Dedifferentiated amniotic fluid mesenchymal stem cell (primary cell): Measurements from ENCODE around the gene DCST1.
A peak's percentile ranks its signal among the peaks of the same experiment; 100 is the strongest.

Experiments used
- DNase-seq: peaks from one replicate; pipeline ENCODE4 v3.0.0-alpha.2; 2016; ENCODE audit errors: extremely low spot score

The DCST1 gene

DNA sequence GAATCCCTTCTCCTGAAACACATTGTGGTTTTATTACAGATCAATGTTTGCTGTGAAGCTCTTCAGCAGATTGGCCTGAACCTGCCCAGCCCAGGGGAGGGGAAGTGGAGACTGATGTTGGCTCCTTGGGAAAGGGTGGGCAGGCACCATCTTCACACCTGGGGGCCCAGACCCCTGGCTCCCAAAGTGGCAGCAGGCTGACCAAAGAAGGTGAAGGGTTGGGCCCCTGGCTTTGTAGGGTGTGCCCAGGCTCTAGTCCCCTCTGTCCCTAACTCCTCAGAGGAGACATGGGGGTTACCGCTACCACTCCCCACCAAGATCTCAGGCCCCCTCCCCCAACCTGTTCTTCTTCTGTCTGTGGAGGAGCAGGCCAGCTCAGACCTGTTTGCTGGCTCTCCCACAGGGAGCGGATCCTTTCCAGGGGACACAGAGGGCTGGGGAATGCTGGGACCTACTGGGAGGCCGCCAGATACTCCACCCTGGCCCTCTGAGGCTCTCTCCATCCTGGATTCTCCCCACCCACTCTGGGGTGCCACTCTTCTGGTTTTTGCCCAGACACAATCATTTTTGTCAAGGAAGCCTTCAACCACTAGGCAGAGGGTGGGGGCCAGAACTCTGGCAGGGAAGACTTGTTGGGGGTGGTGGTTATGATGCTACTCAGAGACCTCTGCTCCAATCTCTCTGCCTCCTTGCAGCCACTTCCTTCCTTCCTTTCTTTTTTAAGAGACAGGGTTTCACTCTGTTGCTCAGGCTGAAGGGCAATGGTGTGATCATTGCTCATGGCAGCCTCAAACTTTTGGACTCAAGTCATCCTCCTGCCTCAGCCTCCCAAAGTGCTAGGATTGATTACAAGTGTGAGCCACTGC is 40.0 kb downstream of the DCST1 start:
- no peak for DNase-seq

DNA sequence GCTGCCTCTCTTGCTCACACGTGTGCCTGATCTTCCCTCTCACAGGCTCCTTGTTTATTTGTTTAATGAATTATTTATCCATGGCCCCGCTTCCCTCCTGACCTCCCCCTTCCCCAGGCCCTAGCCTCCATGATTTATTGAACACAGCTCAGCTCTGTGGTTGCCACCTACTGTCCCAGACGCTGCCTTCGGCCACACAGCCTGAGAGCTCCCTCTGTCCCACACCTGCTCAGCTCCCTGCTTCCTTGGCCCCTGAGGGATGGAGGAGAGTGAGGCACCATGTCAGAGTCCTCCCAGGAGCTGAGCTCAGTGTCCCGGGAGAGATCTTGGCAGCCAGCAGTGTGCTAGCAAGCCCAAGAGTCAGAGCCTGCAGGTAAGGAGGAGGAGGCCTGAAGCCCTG is 41.9 kb downstream of the DCST1 start:
- no peak for DNase-seq

DNA sequence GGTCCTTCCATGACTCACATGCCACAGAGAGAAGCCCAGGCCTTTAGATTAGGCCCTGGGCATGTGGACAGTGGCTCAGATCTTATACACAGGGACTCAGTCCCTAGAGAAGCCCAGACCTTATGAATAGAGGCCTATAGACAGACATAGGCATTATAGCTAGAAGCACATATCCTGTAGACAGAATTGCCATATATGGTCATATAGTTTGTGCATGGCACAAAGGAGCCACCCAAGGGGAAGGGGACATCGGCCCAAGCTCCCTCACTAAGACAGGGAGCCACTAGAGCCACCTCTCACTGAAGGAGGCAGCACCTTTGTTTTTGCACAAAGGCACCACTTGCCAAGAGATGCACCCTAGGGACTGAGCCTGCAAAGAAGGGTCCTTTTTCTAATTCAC is 42.7 kb downstream of the DCST1 start:
- no peak for DNase-seq

DNA sequence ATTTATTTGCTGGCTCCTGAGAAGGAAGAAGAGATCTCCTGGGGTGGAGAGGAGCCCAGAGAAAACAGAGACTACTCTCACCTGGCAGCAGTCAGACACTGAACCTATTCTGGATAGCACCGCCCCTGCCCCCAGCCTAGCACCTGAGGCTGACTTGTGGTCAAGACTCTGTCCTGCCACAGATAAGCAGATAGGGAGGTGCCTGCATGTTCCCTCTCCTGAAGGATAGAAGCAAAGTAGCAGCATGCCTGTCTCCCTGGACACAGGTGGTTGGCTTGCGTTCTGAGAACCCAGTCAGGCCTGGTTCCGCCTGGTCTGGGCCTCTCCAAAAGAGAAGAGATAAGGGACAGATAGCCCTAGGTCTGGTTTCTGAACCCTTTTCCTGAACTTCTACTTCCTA is 43.7 kb downstream of the DCST1 start:
- DNase-seq = no peak

DNA sequence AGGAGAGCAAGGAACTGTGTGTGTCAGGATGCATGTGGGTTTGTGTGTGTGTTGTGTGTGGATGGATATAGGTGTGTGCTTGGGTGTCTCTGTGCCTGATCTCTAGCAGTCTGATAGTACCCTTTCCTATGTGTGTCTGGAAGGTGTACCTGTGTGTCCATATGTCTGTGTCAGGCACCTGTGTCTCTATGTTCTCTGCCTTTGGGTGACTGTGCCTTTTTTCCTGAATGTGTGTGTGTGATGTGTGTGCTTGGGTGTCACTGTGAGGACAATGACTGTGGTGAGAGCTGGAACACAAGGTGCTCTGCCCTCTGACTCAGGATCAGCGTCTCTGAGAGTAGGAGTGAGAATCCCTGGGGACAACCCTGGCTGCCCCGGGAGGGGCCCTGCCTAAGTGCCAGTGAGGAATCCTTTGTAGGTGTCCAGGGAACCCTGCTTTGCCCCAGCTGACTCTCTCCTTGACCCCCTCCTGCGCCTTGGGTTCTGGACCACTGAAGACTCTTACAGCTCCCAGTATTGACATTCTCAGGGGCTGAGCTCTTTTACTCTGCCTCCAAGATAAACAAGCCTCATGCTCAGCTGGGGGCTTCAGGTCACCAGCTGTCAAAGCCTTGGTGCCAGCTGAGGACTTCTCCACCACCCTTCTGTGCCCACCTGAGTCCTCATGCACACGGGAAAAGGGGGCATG is 44.3 kb downstream of the DCST1 start:
- DNase-seq = no peak

DNA sequence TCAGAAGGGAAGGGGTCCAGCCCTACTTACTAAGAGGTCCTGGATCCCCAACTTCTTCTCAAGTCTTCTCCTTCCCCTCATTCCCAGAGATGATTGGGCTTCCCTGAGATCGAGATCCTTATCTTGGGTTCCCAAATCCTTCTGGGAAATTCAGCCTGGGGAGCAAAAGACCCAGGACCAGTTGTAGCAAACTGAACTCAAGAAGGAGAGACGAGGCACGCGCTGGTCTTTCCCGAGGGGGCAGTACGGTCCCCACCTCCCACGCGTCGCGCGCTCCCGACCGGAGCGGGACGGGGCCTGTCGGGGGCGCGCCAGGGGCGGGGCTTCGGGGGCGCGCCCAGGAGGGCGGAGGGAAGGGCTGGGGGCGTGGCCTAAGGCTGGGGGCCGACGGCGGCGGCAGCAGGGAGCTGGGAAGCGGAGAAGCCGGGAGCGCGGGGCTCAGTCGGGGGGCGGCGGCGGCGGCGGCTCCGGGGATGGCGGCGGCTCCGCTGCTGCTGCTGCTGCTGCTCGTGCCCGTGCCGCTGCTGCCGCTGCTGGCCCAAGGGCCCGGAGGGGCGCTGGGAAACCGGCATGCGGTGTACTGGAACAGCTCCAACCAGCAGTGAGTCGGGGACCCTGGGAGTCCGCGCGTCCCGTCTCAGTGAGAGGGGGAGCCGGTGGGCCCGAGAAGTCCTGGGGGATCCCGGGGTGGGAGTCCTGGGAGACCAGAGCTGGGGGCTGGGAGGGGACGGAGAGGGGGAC is 45.0 kb downstream of the DCST1 start, which contains the start of gene EFNA3:
TSS of gene EFNA3 (plus strand) at position 369 of the 741 bp plus-strand sequence. CDS start at position 474, 105 bp downstream.
- peak; percentile 17 for DNase-seq

DNA sequence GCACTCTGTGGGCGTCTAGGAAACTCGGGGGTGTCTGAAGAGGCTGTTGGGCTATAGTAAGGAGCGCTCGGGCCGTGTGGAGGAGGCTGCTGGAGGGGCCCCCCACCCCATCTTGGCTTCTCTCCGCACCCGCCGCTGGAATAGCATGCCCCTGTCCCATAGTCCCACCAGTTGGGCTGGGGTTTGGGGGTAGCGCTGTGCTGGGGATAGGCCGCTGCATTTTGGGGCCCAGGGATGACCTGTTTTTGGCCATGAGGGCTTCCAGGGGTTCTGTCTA is 45.5 kb downstream of the DCST1 start:
- no peak for DNase-seq

DNA sequence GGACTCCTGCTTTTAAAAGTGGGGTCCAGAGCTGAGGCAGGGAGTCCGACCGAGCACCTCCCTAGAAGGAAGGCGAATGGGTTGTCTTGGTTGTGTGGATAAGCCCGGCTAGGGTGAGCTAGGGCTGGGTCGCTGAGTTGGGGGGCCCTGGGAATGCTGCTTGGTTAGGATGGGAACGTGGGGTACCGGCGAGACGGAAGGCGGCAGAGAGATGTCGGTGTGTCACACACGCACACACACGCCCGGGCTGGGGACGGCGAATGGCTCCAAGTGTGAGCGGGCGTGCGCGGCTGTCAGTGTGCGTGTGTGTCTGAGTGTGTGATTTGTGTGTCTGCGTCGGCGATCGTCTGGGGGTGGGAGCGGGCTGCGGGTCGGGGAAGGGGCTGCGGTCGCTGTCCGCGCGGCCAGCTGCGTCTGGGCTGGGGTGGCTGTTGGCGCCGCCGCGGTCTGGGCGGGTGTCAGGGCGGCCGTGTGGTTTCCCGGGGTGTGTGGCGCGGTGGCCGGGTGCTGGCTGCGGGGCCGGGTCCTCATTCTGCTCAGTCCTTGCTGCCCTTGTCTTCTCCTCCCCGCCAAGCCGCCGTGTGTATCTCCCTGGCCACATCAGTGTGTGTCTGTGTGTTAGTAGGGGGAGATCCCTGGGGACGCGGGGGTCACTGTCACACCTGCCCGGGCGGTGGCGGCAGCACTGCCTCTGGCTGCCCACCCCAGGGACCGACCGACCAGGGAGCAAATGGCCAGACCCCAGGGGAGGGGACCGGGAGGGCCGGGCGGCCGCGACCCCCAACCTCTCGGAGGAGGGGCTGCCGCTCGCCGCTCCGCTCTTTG is 46.1 kb downstream of the DCST1 start:
- DNase-seq = no peak

DNA sequence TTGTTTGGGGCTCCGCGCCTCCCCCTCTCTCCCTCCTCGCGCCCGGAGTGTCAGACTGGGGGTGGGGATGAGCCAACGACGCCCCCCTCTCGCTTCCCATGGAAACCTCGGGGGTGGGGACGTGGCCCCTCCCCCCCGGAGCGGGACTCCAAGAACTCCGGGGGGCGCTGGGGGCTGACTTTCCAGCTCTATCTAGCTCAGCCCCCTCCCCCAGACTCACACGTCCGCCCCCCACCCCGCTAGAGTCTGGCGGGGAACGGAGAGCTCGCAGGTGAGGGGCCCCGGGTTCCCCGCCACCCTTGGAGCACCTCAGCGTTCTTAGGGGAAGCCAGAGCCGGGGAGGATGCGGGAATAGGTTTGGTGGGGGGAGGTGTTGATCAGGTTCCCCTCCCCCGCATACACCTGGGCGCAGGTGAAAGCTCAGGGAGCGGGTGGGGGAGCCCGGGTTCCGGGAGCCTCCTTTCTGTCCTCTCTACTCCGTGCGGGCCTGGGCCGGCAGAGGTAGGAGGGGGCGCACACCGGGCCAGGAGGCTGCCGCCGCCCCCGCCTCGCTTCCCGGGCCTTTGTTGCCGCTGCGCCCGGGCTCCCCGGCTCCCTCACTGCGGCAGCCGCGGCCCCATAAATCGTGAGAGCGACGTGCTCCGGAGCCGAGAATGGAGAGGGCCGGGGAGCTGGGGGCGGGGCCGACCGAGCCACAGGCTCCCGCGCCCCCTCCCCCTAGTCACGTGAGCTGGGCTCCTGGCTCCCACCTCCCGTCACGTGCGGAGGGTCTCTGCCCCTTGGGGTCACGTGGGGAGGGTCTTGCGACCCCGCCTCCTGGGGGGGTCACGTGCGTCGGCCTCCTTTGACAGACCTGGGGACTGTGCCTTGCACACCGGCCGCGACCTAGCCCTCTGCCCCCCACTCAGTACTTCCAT is 46.9 kb downstream of the DCST1 start:
- DNase-seq = no peak

DNA sequence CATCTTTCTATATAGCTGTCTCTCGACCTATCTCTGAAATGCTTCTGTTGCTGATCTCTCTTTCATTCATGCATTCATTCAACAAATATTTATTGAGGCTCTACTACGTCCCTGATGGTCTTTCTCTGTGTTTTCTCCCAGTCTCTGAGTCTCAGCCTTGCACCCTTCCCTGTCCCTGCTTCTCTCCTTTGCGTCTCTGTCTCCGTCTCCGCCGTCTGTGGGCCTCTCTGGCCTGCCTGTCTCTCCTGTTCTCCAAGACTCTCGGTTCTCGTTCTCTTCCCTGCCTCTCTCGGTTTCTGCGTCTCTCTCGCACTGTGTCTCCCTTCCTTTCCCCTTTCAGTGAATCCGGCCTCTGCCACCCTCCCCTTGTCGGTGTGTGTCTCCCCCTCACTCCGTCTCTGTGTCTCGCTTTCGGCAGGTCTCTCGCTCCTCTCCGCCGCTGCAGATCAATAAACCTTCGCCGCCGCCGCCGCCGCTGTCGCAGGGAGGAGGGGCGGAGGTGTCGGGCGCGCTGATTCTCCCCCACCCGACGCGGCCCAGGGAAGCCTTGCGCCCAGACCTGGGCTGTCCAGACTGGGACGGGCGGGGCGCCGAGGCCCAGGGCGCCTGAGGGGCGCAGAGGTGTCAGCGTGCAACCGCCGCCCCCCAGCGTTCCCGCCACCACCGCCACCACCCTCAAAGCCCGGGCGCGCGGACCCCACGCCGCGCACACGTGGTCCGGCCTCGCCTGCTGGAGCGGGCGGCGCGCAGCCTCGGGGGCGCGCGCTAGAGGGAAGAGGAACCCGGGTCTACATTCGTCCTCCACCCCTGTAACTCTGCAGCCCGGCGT is 48.1 kb downstream of the DCST1 start:
- DNase-seq = no peak

DNA sequence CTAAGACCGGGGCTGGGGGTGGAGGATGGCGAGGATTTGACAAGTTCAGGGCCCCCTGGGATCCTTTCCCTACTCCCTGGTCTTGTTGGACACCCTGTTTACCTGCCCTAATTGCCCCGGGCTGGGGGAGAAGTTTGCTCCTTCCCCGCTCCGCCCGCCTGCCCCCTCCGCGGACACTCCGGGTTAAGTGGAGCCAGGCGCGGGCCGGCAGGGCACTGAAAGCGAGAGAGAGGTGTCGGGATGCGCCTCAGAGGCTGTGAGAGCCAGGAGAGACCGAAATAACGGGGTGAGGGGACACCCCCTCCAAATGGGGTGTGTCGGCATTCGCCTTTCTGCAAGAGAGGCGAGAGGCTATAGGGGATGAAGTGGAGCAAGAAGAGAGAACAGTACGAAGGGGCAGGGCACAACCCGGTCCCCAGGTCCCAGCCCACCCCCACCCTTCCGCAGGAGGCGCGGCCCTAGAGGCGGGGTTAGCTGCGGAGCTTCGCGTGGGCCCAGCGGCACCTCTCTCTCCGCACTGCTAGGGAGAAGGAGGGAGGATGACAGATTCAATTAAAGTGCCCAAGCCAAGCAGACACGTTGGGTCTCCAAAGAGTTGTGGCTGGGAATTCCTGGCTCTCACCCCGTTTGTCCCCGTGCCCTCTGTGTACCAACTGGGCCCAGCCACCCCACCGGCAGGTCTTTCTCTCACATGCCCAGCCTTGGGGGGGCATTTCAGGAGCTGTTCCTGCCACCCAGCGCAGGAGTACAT is 48.9 kb downstream of the DCST1 start:
- DNase-seq = no peak

DNA sequence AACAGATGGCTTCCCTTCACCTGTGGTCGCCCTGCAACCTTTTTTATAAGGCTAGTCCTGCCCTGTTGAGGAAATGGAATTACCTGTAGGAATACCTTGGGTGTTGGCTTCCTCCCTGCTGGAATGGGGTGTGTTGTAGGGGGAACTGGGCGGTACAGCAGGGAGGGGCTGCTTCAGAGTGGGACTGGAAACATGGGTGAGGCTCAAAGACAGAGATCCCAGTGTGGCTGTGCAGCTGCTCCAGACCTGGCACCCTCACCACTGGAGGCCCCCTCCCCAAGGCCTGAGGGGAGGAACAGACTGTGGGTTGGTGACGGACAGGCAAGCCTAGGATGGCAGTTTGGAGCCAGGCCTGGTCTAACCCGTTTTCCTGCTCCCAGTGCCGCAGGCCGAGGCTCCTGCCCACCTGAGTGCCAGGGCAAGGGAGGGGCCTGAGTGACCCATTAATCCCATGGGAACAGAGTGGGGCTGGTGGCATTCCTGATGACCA is 49.5 kb downstream of the DCST1 start:
- no peak for DNase-seq

DNA sequence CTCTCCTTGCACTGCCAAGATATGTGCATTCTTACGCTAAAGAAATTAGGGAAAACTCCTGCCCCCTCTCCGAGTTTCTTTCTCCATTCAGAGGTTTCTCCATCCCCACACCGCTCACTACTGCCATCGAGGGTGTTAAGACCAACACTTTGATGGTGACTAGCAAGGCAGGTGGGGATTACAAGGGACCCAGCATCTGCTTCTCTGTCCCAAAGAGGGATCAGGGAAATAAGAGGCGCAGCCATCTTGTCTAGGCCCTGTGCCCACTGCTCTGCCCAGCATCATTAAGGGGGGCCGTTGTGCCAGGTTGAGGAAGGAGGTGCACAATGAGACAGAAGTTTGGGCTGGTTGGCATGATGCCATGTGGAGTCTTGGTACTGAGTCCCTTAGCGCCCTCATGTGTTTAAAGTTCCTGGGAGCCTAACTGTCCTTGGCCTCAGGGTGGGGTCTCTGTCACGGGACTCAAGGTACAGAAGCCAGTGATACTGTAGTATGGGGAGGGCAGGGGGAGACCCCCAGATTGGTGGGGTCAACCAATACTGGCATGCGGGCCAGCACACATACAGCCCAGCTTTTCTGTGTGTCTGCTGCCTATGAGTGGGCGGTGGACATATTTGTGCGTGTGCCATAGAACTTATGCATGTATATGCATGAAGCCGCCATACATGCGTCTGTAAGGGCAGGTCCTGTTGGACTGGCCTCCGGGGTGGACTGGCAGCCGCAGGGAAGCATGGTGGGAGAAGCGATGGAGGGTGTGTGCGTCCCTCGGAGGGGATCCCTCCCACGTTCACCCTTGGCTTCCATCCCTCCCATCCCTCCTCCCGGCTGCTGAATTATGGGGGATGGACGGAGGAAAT is 50.5 kb downstream of the DCST1 start:
- no peak for DNase-seq

DNA sequence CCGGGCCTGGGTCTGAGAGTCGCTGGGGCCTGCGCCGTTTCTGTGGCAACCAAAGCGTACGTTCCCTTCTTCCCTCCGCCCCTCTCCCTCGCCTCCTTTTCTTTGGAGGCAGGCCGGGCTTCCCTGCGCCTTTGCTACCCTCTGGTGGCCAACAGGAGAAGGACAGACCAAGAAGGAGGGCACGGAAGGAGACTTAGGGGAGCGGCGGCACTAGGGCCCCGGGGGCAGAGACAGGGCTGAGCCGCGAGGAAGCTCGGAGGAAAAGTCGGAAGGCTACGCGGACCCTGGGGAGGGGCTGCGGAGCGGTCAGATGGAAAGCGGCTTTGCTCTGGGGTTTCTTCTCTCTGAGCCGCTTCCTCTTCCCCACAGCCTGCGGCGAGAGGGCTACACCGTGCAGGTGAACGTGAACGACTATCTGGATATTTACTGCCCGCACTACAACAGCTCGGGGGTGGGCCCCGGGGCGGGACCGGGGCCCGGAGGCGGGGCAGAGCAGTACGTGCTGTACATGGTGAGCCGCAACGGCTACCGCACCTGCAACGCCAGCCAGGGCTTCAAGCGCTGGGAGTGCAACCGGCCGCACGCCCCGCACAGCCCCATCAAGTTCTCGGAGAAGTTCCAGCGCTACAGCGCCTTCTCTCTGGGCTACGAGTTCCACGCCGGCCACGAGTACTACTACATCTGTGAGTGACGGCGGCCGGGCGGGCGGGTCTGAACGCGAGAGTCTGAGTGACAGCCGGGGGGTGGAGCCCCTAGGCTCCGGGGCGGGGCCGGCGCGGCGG is 51.3 kb downstream of the DCST1 start:
- DNase-seq = peak; percentile 95

DNA sequence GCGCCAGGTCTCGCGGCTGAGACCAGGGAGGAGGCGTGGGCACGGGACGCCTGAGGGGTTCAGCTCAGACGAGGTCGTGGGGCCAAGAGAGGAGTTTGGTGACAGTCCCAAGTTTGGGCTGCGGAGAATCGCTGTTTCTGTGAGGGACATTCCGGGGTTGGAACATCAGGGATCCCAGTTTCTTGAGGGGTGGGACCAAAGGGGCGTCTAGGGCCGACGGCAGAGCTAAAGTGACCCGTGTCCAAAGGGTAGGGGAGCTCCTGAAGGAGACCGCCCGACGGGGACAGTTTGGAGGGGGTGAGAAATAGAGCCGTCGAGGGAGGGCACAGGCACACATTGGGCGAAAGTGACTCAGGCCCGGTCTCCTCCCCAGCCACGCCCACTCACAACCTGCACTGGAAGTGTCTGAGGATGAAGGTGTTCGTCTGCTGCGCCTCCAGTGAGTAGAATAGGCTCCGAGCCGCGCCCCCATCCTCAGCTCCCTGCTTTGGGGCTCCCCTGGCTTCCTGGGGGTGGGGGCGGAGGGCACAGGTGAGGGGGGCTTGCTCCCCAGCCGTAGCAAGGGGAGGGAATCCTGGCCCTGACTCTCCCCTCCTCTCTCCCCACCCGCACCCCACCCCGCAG is 52.0 kb downstream of the DCST1 start:
- DNase-seq = no peak

DNA sequence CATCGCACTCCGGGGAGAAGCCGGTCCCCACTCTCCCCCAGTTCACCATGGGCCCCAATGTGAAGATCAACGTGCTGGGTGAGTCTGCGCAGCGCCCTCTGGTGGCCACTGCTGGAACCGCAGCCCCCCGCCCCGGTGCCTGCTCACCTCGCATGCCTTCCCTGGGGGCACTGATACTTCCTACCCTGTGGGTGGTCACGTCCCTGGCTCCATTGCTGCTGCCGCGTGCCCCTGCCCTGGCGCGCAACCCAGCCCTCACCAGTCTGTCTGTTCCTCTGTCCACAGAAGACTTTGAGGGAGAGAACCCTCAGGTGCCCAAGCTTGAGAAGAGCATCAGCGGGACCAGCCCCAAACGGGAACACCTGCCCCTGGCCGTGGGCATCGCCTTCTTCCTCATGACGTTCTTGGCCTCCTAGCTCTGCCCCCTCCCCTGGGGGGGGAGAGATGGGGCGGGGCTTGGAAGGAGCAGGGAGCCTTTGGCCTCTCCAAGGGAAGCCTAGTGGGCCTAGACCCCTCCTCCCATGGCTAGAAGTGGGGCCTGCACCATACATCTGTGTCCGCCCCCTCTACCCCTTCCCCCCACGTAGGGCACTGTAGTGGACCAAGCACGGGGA is 52.6 kb downstream of the DCST1 start:
- DNase-seq = no peak
